GM21576 (cell line): ENCODE measurements around the gene KCNQ2.

Source experiments
- ATAC-seq: cut with Tn5 transposase; IDR thresholded peaks from one replicate; pipeline ENCODE4 v1.9.1; 2021; ENCODE audit warnings: mild to moderate bottlenecking, moderate library complexity; ENCODE audit not compliant: unreplicated experiment

Gene KCNQ2

DNA sequence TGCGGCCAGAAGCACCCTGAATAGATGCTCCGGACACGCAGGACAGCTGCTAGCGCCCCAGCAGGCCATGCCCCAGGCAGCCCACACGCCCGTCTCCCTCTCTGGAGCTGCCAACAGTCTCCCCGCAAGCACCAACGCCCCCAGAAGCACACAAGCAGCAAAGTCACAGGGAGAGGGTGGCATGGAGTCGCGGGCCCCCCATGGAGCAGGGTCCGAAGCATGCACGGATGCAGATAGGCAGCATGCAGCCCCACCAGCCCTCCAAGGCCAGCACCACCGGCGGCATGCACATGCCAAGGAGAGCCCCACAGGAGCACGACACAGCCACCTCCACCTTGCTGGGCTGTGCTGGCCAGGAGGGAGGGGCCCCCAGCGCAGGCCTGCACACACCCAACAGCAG lies 53.8 kb downstream of the KCNQ2 start:
- ATAC-seq: no peak

DNA sequence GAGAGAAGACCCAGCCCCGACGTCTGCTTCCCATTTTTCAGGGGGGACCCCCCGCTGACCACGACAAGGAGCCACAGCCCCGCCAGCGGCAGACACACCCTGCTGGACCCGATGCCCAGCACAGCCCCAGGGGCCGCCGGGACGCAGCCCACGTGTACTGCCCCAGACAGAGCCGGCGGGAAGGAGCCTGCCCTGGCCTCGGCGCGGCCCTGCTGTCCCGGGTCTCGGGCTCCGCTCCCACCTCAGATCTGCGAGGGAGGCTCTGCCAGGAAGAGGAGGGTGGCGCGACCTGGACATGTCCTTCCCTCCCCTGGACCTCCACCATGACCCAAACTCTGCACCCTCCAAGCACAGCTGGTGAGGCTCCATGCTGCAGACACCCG lies 54.7 kb downstream of the KCNQ2 start:
- ATAC-seq: no peak

DNA sequence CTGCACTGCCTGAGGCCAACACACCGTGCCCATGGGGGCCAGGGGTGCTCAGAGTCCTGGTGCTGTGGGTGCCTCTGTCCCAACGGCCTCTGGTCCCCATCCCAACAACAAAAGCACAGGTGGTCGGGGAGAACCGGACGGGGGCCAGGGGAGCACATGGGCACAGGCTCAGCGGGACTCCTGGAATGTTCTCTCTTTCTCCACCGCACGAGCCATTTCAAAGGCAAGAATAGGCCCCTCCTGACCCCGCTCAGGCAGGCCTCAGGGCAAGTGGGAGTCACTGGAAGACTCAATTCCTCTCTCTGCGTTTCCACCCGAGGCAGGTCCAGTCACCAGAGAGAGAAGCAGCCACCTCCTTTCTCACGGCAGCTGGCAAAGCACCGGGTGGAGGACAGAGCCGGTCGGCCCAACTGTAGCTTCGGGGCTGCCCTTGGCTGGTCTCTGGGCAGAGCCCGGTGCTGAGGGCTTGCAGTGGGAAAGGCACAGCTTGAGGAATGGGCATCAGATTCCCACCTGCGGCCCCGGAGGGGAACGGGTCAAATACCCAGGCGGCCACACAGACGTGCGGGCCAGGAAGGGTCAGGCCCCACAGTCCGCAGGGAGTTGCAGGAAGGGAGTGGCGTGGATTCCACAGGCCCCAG lies 55.2 kb downstream of the KCNQ2 start:
- ATAC-seq: no peak

DNA sequence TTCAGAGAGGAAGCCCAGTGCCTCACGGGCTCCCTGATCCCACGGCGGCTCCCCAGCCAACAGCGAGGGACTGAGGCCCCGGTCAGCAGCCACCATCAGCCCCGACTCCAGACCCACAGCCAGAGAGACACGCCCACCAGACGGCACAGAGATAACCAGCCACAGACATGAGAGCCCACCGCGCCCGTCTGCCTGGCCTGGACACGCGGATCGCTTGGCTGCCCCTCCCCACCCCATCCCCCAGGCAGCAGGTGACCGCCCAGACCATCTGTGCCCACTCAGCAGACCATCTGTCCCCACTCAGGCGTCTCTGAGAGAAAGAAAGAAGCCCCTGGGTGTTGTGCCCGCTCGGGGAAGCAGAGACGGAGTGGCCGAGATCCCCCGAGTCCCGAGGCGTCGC lies 55.8 kb downstream of the KCNQ2 start:
- ATAC-seq: no peak

DNA sequence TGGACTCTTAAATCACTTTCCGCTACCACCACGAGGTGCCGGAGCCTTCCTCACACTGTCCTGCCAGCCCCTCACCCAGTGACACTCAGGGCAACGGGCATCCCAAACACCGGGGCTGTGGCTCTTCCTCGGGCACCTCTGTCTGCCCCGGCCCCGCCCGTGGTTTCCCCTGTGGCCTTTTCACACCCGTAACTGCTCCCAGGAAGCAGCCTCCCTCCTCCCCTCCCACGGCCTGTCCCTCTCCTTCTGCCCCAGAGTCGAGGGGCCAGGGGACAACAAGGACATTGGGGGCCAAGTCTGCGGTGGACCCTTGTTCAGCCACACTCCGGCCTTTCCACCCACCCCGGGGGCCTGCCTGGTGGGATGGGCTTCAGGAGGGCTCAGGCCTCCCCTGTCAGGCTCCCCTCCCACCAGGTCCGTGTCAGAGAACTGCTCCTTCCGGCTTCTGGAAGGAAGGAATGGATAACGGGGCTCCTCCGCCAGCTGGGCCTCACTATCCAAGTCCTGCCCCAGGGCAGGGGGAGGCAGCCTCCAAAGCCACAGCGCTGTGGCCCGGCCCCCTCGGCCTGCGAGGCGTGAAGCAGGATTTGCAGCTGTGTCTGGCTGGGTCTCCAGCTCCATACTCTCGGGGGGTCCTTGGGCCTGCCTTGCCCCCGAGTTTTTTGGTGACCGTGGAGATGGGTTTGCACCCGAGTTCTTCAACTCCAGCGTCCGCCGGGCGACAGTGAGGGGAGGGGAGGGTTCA lies 56.6 kb downstream of the KCNQ2 start:
- ATAC-seq: no peak

DNA sequence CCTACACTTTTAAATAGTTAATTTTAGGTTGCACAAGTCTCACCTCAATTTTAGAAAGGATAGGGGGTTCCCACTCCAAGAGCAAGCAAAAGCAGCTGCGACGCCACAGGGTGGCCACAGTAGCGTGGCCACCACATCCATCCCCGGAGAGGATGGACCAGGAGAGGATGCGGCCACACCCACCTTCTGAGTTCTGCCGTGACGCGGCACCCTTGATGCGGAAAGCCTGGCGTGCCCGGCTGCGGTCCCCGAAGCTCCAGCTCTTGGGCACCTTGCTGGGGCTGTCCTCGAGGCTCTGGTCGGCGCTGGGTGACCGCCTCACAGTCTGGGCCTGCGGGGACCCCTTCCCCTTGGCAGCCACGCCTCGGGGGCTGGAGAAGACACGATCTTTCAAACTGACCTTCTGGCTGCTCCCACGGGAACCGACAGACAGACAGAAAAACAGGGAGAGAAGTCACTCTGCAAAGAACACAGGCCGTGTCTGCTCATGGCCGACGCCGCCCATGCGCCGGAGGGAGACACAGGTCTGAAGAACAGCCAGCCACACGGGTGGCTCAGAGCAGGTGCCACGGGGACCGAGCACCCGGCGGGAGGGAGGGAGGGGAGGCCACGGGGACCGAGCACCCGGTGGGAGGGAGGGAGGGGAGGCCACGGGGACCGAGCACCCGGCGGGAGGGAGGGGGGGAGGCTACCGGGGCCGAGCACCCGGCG lies 57.6 kb downstream of the KCNQ2 start:
- ATAC-seq: no peak

DNA sequence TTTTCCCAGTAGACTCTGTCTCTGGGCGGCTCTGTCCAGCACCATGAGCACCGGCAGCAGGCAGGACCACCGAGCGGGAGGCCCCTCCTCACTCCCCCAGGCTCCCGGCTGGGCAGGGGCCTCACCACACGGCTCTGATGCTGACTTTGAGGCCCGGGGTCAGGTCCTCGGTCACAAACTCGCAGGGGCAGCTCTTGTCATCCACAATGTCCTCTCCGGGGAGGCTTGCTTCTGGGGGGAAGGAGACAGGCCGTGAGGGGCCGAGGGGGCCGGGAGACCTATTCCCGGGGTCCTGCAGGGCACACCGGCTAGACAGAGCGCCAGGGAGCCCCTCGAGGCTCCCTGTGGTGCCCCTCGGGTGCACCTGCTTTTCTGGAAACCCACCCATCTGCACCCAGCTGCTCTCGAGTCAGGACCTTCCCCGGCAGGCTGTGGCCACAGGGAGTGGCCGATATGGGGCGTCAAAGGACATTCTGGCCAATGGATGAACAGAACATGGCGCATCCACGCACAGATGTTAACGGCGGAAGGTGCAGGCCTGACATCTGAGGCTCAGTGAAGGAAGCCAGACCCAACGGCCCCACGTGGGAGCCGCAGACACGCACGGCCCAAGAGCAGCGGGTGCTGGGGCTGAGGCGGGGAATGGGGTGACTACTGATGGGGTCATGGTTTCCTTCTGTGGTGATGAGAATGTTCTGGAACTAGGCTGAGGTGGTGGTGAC lies 58.3 kb downstream of the KCNQ2 start:
- ATAC-seq: no peak

DNA sequence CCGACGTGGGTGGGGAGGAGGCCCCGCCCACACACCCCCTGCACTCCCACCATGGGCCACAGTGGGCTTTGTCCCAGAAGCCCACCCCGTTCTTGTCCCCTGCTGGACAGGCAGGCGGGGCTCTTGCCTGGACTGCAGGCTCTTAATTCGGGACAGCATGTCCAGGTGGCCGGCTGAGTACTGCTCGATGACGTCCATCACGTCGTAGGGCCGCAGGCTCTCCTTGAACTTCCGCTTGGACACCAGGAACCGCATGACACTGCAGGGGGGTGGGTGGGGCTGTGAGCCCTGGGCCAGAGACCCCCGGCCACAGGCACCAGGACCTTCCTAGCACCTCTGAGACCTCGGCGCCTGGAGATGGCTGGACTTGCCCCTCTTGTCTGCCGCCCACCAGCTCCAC lies 59.1 kb downstream of the KCNQ2 start:
- ATAC-seq: no peak

DNA sequence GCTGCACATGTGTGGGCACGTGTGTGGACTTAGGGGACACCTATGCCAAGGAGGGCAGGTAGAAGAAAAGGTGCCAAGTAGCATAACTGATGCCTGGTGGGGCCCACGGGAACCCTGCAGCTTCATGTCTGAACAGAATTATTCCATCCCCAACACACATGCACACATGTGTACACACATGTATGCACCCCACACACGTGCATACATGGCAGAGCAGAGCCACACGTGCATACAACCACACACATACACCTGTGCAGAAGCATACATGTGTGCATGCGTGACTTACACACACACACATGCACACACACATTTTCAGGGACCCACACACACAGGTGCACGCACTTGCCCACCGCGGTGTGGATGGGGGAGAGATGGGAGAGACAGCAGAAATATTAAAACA lies 59.6 kb downstream of the KCNQ2 start:
- ATAC-seq: no peak

DNA sequence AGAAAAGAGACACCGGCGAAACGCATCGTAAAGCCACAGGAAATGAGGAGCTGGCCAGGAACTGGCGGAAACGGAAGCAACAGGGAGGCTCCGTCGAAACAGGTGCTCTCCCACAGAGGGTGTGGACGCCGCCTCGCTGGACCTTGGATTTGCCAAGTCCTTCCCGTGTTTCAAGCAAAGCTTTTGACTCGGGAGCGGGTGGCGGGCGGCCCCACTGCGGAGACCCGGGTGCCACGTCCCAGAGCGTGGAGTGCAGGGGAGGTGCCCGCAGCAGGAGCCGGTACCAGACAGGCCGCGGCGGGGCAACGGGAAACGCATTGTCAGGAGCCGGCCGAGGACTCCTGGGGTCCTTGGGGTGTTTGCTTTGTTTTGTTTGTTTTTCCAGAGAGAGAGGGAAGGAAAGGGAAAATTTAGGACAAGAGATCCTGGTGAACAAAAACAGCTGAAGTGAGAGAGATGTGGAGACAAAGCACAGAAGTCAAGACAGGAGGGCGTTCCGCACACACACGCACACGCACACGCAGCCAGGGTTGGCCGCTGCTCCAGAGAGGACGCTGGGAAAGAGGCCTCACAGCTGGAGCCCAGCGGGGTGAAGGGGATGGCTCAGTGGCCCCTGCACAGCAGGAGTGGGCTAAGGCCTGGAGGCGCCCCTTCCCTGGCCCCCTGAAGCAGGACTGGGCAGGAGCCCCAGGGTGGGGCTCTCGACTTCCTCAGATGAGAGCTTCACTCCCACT lies 60.4 kb downstream of the KCNQ2 start:
- no peak for ATAC-seq

DNA sequence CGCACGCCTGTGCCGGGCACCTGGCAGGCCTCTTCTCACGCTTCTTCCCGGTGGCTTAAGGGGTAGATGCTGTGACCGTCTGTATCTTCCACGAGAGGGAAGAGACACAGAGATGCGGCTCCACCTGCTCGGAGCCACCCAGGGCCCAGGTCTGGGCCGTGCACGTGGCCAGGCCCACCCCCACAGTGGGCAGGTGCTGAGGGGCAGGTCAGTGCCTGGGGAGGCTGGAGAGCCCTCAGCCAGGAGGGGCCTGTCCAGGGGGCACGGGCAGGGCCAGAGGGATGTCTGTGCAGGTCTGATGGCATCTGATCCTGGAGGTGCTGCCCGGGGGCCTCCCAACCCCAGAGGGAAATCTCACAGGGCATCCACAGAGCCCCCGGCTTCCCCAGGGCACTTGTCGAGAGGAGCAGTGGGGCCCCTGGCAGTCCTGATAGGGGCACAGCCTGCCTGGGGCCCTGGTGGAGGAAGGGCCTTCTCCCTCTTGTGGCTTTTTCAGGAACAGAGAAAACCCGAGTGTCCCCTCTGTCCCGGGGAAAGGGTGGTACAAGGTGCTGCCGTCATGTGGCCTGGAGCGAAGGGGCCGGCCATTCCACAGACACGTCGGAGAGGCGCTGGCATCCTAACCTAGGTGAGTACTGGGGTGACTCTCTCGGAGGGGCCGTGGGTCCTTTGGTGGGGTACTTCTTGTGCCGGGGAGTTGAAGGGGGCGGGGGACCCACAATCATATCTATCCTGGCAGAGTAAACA lies 61.1 kb downstream of the KCNQ2 start:
- ATAC-seq: no peak

DNA sequence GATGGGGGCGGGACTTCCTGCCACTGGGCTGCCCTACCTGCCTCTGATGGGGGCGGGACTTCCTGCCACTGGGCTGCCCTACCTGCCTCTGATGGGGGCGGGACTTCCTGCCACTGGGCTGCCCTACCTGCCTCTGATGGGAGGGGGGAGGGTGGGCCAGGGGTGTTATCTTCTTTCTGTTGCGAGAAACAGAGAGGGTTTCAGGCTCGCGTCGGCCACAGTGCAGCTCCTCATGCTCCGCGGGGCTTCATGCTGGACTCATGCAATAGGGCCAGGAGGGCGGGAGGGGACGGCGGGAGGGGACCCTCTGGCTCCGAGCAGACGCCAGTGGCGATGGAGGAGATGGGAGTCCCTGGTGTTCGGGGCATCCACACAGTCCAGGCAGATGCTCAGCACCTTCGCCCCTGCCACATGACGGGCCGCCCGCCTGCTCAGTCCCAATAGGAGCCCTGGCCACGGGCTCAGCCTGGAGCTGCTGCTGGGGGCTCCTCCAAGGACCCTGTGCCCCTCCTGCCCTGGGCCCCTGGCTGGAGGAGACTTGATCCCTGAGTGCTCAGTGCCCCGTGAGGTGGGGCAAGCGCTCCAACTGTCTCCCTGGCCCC lies 62.5 kb downstream of the KCNQ2 start:
- ATAC-seq: no peak

DNA sequence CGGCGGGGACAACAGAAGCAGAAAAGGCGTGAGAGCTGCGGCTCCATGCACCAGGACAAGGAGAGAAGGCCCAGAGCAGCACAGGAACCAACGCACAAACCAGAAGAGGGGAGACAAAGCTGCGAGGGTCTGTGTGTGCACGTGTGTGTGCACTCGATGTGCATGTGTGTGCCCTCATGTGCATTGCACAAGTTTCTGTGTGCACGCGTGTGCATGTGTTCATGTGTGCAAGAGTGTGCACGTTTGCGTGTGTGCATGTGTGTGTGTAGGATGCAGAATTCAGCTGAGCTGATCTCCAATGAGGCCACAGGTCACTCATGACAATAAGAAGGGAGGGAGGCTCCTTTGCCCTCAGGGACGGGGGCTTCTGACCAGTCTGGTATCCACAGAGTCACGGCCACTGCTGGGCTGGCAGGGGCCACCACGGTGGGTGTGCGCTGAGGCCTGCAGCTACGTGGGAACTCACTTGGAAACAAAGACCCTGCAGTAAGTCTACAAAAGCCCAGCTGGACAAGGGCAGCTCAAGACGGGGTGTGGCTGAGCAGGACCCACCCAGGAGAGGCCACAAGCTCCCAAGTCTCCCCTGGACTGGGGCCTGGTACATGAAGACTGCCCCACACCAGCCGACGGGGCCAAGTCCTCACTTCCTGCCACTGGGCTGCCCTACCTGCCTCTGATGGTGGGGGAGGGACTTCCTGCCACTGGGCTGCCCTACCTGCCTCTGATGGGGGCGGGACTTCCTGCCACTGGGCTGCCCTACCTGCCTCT lies 63.2 kb downstream of the KCNQ2 start:
- ATAC-seq: no peak

DNA sequence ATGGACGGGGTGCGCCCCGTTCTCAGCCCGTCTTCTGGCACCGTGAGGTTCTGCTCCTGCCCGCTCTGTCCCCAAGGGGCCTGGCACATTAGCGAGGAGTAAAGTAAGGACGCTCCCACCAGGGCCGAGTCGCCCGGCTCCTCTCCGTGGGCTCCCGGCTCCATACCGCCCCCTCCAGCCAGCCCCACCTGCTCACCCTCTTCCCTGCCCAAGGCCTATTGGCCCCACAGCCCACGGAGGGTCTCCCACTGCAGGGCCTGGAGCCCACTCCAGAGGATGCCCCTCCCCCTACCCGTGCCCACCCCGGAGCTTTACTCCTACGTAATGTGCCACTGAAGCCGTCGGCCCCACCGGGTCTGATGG lies 63.8 kb downstream of the KCNQ2 start:
- no peak for ATAC-seq

DNA sequence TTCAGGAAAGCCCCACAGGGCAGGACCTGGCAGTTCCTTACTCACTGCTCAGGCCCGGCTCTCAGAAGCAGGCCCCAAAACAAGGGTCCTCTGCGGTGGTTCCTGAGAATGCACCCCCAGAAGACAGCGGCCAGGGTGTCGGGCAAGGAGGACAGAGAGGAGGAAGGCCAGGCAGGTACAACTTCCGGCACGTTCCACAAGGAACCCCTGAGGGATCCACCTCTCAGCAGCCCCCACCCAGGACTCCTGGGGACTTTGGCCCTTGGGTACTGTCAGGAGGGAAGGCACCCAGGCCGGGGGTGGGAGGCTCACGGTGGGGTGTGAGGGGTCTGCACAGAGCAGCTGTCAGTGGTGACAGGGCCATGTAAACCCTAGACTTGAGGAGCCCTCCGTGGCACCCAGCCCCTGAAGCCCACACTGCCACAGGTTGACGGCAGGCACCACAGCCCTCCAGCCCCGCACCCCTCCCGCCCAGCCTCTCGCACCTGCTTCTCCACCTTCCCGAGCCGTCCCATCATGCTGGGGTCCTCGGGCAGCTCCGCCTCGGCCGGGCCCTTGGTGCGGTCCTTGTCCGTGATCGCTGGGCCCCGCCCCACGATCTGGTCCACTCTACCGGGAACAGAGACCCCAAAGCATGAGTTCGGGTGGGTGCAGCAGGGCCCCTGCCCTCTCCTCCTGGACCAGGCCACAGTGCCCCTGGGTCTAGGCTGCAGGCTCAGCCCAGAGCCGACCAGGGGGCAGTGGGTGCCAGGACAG lies 64.3 kb downstream of the KCNQ2 start:
- ATAC-seq: no peak

DNA sequence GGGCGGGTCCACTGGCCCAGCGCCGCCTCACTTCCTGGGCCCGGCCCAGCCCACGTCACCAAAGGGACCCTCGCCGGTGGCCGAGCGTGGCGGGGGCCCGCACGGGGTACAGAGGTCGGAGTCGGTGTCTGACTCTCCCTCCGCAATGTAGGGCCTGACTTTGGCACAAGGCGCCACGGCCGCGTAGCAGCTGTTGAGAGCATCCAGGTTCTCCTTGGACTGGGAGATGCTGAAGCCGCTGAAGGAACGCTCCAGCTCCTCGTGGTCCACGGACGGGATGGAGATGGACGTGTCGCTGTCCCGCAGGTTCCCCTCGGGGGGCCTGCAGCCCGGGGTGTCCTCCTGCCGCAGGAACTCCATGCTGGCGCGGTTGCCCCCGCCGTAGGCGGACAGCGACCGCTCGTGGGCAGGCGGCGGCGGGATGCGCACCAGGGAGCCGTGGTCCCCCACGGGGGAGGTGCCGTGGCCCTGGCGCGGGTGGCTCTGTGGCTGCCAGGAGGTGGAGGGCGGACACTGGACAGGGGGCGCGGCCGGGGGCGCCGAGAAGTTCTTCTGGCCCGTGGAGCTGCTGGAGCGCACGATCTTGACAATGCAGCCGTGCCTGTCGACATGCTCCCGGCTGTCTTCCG lies 65.7 kb downstream of the KCNQ2 start:
- ATAC-seq: no peak

DNA sequence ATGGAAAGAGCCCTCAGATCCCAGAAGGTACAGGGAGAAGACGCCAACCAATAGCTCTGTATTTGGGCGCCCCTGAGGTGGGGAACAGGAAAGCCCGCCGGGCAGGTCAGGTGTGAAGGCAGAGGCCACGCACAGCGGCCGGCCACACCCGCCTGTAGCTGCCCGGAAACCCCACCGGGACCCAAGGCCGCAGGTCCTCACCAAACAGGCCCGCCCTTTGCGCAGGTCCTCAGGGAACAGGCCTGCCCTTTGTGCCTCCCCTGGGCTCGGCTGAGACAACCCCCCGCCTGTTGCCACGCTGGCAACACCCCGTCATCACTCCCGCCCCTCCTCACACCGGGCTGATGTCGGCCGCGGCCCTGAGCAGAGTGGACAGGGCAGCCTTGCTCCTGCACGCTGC lies 66.4 kb downstream of the KCNQ2 start:
- ATAC-seq: no peak
